Renal cortex interstitium (tissue), 15 donors: Measurements from ENCODE around the gene RNASEL. TPM values are rescaled to one million over a fixed set of nuclear protein-coding genes. Genes with fewer than 3 reads are reported as not detected.
"Not testable (repeated sequence)": the region's sequence is repeated elsewhere in the genome, so short reads cannot be mapped to it uniquely, and the experiment has no call there.

ENCODE experiments used
- DNase-seq, 11 donors: peaks; one replicate each; pipeline ENCODE4 v3.0.0-alpha.2; 2013; ENCODE audit warnings: low read depth in 9 of 11, low spot score in 4 of 11; ENCODE audit errors: extremely low read depth in 1 of 11
- long read RNA-seq, 16 experiments: transcript quantifications; one replicate each; lab custom pipeline, GENCODE V29; 2026
- polyA plus RNA-seq, 3 donors: library from polyadenylated mRNA; unstranded; fragments of 120-200 nt; gene quantifications; one replicate each; pipeline ENCODE4 v1.2.1, GENCODE V29; 2013; ENCODE audit not compliant: insufficient read length in 3 of 3

RNASEL gene
- polyA plus RNA-seq = 10 to 100 TPM in 2 of 3 donors, 1 to 10 TPM in 1; 8.0 to 14.2 (median 13.0) TPM
- long read RNA-seq, donor 1, full-length matches to known transcripts = 2 of 2 reads
- long read RNA-seq, donor 1, partial matches to known transcripts = 0 of 2 reads
- long read RNA-seq, donor 1, other reads (novel, unspliced or antisense) = 0 of 2 reads
- long read RNA-seq, donor 2 = 0 reads
- long read RNA-seq, donor 3, full-length matches to known transcripts = 2 of 2 reads
- long read RNA-seq, donor 3, partial matches to known transcripts = 0 of 2 reads
- long read RNA-seq, donor 3, other reads (novel, unspliced or antisense) = 0 of 2 reads
- long read RNA-seq, donor 4, full-length matches to known transcripts = 1 of 1 reads
- long read RNA-seq, donor 4, partial matches to known transcripts = 0 of 1 reads
- long read RNA-seq, donor 4, other reads (novel, unspliced or antisense) = 0 of 1 reads
- long read RNA-seq, donor 5 = 0 reads
- long read RNA-seq, donor 6, full-length matches to known transcripts = 1 of 1 reads
- long read RNA-seq, donor 6, partial matches to known transcripts = 0 of 1 reads
- long read RNA-seq, donor 6, other reads (novel, unspliced or antisense) = 0 of 1 reads
- long read RNA-seq, donor 7, full-length matches to known transcripts = 1 of 1 reads
- long read RNA-seq, donor 7, partial matches to known transcripts = 0 of 1 reads
- long read RNA-seq, donor 7, other reads (novel, unspliced or antisense) = 0 of 1 reads
- long read RNA-seq, donor 8, full-length matches to known transcripts = 2 of 2 reads
- long read RNA-seq, donor 8, partial matches to known transcripts = 0 of 2 reads
- long read RNA-seq, donor 8, other reads (novel, unspliced or antisense) = 0 of 2 reads
- long read RNA-seq, donor 9 = 0 reads
- long read RNA-seq, donor 10, full-length matches to known transcripts = 2 of 2 reads
- long read RNA-seq, donor 10, partial matches to known transcripts = 0 of 2 reads
- long read RNA-seq, donor 10, other reads (novel, unspliced or antisense) = 0 of 2 reads
- long read RNA-seq, donor 11 = 0 reads
- long read RNA-seq, donor 12, full-length matches to known transcripts = 1 of 1 reads
- long read RNA-seq, donor 12, partial matches to known transcripts = 0 of 1 reads
- long read RNA-seq, donor 12, other reads (novel, unspliced or antisense) = 0 of 1 reads
- long read RNA-seq, donor 13, full-length matches to known transcripts = 3 of 3 reads
- long read RNA-seq, donor 13, partial matches to known transcripts = 0 of 3 reads
- long read RNA-seq, donor 13, other reads (novel, unspliced or antisense) = 0 of 3 reads
- long read RNA-seq, donor 14, full-length matches to known transcripts = 1 of 1 reads
- long read RNA-seq, donor 14, partial matches to known transcripts = 0 of 1 reads
- long read RNA-seq, donor 14, other reads (novel, unspliced or antisense) = 0 of 1 reads
- long read RNA-seq, donor 15, full-length matches to known transcripts = 5 of 5 reads
- long read RNA-seq, donor 15, partial matches to known transcripts = 0 of 5 reads
- long read RNA-seq, donor 15, other reads (novel, unspliced or antisense) = 0 of 5 reads
- long read RNA-seq, donor 16, full-length matches to known transcripts = 1 of 1 reads
- long read RNA-seq, donor 16, partial matches to known transcripts = 0 of 1 reads
- long read RNA-seq, donor 16, other reads (novel, unspliced or antisense) = 0 of 1 reads

- peak; percentile 40 to 75 (median 57) for DNase-seq
Observed at GRCh38 chr1:182588500-182589396, at the start of gene RNASEL. Gene RNASEL (minus strand): TSS chr1:182589256. CDS start chr1:182586806, 2,450 bp downstream.

GRCh38 chr1:182637769-182638168, 48.7 kb upstream of the RNASEL start:
- no peak for DNase-seq

GRCh38 chr1:182635871-182636270, 46.8 kb upstream of the RNASEL start:
- DNase-seq = no peak

GRCh38 chr1:182634306-182635072, 45.4 kb upstream of the RNASEL start:
- no peak for DNase-seq

GRCh38 chr1:182633657-182634281, 44.7 kb upstream of the RNASEL start:
- peak in 2 of 11 donors; percentile 31 to 56 for DNase-seq

- no peak for DNase-seq
Observed at GRCh38 chr1:182633031-182633430, 44.0 kb upstream of the RNASEL start.

- DNase-seq = not testable (repeated sequence)
Observed at GRCh38 chr1:182632441-182632857, 43.4 kb upstream of the RNASEL start.

GRCh38 chr1:182631954-182632353, 42.9 kb upstream of the RNASEL start:
- DNase-seq = no peak

- DNase-seq = no peak
Observed at GRCh38 chr1:182631053-182631677, 42.1 kb upstream of the RNASEL start.

GRCh38 chr1:182630586-182630985, 41.5 kb upstream of the RNASEL start:
- DNase-seq = no peak

- no peak for DNase-seq
Observed at GRCh38 chr1:182629499-182630096, 40.5 kb upstream of the RNASEL start.

GRCh38 chr1:182629080-182629479, 40.0 kb upstream of the RNASEL start:
- no peak for DNase-seq

- no peak for DNase-seq
Observed at GRCh38 chr1:182628657-182629056, 39.6 kb upstream of the RNASEL start.

GRCh38 chr1:182627622-182628021, 38.6 kb upstream of the RNASEL start:
- no peak for DNase-seq

GRCh38 chr1:182626527-182626926, 37.5 kb upstream of the RNASEL start:
- DNase-seq = no peak
